AG08396 (cell line): ENCODE results near the gene NAT8.
"Not testable (repeated sequence)": the region's sequence is repeated elsewhere in the genome, so short reads cannot be mapped to it uniquely, and the experiment has no call there.

Source experiments
- DNase-seq: peaks from one replicate; pipeline ENCODE4 v3.0.0; 2012; ENCODE audit warnings: low spot score, mixed read lengths

NAT8 gene

GRCh38 chr2:73636977-73637376 is 5.2 kb downstream of the NAT8 start:
- DNase-seq = not testable (repeated sequence)

GRCh38 chr2:73630662-73631266 is 11.5 kb downstream of the NAT8 start:
- DNase-seq = not testable (repeated sequence)

DNA sequence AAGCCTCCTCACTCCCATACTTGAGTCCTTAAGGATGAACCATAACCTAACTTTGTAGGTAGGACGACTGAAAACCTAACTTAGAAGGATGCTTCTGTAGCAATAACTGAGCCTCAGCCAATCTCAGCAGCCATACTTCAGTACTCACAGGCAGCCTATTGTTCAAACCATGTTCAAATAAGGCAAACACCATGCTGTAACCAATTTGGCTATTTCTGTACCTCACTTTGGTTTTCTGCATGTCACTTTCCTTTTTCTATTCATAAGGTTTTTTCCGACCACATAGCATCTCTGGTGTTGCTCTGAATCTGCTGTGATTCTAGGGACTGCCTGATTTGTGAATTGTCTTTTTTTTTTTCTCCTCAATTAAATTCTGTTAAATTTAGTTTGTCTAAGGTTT is 13.7 kb downstream of the NAT8 start:
- DNase-seq = not testable (repeated sequence)

DNA sequence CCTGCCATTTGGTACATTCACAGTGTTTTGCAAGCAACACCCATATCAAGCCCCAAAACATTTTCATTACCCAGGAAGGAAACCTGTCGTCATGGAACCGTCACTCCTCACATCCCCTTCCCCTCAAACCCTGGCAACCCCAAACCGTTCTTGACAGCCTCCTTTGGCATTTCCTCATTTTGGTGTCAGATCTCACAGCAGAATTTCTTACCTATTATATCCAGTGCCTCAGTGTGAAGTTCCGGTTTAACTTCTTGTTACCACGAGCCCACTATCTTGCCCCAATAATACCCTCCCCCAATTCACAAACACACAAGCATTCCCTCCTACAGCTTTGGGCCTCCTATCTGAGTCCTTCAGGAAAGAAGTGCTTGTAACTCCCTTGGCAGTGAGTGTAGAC is 16.0 kb downstream of the NAT8 start:
- not testable (repeated sequence) for DNase-seq

- DNase-seq = not testable (repeated sequence)
These were observed 17.6 kb downstream of the NAT8 start for GRCh38 chr2:73624625-73625024.

- not testable (repeated sequence) for DNase-seq
These were observed 18.2 kb downstream of the NAT8 start for GRCh38 chr2:73624036-73624435.

GRCh38 chr2:73619925-73620324 is 22.3 kb downstream of the NAT8 start:
- not testable (repeated sequence) for DNase-seq

GRCh38 chr2:73614997-73615396 is 27.2 kb downstream of the NAT8 start:
- no peak for DNase-seq

DNA sequence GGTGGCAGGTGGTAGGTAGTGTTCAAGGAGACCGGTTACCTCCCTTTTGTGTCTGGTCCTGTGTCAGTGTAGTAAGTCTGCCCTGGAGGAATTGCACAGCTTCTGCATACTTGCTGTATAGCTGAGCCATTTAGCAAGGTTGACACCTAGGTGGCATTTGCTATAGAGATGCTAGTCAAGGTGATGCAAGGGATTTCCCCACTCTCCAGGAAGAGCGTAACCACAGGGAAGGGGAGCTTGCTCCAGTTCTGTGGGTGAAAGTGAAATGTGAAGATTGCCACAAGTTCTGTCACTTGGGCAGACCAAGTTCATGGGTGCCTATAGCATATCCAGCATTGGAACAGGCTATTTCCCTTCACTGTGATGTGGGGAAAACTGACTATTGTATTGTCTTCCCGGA is 28.1 kb downstream of the NAT8 start:
- no peak for DNase-seq

DNA sequence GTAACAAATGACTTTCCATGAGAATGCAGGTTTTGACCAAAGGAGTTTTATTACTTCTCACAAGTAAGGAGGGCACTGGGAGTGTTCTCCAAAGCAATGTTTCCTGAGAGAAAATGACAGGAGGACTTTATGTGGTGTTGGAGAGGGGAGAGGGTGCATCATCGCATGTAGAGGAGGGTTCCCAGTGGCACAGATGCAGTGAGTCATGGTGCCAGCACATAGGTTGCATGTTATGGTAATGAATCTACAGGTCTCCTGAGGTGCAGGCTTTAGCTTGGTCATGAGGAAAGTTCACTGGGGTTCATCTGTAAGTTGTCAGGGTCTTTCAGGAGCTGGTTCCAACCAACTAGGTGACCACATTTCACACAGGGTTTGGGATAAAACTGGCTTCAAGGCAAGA is 30.4 kb downstream of the NAT8 start:
- DNase-seq = no peak

- no peak for DNase-seq
These were observed 31.0 kb downstream of the NAT8 start for GRCh38 chr2:73611193-73611592.

DNA sequence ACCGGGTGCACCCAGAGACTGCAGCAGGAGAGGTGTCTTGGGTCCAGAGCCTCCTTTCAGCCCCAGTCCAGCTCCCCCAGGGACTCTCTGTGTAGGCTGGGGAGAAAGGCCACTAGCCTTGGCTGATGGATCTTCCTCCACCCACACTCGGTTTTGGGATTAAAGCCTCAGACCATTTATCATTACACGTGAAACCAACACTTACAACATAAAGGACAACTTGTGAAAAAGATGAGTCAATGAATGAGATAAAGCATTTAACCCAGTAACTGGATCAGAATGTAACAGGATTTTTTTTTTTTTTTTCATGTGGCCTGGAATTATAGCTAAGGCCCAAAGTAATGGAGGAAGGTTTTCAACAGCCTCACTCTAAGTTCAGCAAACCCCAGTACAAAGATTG is 32.1 kb downstream of the NAT8 start:
- DNase-seq = no peak

GRCh38 chr2:73604589-73604988 is 37.6 kb downstream of the NAT8 start:
- DNase-seq = not testable (repeated sequence)

DNA sequence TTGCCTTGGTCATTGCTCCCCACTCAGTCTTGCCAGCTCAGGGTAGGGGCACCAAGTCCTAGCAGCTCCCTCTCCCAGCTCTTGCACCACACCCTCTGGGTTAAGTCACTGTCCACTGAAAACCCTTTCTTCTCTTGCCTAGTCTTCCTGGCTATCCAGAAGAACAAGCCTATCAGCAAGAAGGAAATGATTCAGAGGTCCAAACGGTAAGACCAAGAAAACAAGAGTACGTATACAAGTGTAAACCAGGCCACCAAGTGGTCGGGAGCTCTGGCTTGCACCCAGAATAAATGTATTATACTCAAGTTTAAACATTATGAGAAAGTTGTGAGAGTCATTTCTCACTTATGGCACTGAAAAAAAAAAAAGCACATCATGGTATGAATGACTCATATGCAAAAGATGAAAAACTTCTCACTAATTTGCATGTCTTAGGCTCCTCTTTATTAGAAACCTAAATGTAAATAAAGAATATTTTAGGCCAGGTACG is 39.1 kb downstream of the NAT8 start:
- DNase-seq = not testable (repeated sequence)

GRCh38 chr2:73601780-73602179 is 40.4 kb downstream of the NAT8 start:
- DNase-seq = no peak

DNA sequence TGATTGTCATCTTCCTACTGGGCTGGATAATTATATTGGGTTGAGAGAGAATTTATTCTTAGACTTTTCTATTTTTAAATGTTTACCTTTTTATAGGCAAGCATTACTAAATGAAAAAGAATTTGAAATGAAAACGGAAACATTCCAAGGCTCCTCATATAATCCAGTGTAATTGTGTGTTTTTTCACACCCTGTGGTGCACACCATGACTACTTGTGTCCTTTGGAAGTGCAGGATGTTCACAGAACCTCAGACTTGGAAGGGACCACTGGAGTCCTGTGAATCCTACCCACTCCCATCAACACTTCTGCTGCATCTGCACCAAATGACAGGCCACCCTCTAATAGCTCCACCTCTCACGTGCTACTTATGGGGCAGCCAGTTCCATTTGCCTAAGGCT is 48.0 kb downstream of the NAT8 start:
- no peak for DNase-seq

GRCh38 chr2:73593680-73594079 is 48.5 kb downstream of the NAT8 start:
- DNase-seq = no peak
